T-helper 2 cell treated with Interferon-gamma antibody and Interleukin-4, amounts not matched to agents 5 μg/mL and 100 μg/mL, for 36 hours (primary cell): ENCODE measurements around the gene ADAMTS17.

Source experiments
- DNase-seq: peaks from one replicate; pipeline ENCODE4 v3.0.0; 2021; ENCODE audit warnings: low spot score
- H3K27ac Mint-ChIP-seq: one replicate; pipeline ENCODE4 v1.8.0; 2021; ENCODE audit warnings: mild to moderate bottlenecking, mixed read lengths
- H3K27me3 Mint-ChIP-seq: one replicate; pipeline ENCODE4 v1.8.0; 2021; ENCODE audit warnings: low read depth, mixed read lengths
- H3K36me3 Mint-ChIP-seq: one replicate; pipeline ENCODE4 v1.8.0; 2021; ENCODE audit warnings: low read depth, mixed read lengths
- H3K4me1 Mint-ChIP-seq: one replicate; pipeline ENCODE4 v1.8.0; 2021; ENCODE audit warnings: low read depth, mixed read lengths
- H3K4me3 Mint-ChIP-seq: one replicate; pipeline ENCODE4 v1.8.0; 2022; ENCODE audit warnings: mild to moderate bottlenecking, moderate library complexity, mixed read lengths
- H3K9me3 Mint-ChIP-seq: one replicate; pipeline ENCODE4 v1.8.0; 2021; ENCODE audit warnings: mixed read lengths

Gene ADAMTS17

DNA sequence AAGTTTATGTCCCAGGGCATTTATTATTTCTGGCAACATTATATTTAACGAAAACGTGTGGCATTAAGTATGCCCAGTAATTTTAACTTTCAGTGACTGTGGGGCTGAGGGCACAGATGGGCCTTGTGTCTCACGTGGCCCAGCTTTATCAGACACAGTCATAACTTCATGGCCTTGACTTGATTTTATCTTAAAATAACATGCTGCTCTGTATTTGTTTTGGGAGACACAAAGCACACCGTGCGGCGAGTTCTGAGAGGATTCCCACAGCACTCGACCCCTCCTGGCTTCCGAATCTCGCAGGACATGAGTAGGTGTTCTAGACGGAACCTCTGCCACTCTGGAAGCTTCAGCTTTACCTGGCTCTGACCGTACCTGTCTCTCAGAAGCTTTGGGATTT lies 180.8 kb downstream of the ADAMTS17 start:
- Mint-ChIP-seq H3K9me3 (no peaks in the 10 kb centered on the region), H3K36me3 (no peaks in the 10 kb centered on the region), H3K4me1 (no peaks in the 10 kb centered on the region), H3K27ac (no peak overlapping the region), H3K4me3 (no peak overlapping the region), H3K27me3 (no peaks in the 10 kb centered on the region)
- no peak for DNase-seq

DNA sequence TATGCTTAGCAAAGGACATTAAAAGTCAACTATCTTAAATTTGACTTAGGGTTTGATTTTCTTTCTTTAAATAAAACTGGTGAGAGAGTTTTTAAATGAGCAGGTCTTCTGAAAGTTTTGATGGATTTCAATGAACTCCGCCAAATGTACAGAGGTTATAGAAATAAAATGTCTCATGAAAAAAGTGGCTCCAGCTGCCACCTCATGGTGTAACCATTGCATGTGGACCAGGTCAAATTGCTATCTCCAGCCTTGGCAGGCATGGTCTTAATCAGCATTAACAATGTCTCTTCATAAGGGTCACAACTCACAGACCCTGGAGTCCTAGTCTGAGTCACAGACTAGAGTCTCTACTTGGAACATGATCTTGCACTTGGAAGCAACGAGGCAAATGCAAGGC lies 182.3 kb downstream of the ADAMTS17 start:
- Mint-ChIP-seq H3K27ac (no peak overlapping the region), H3K4me1 (no peaks in the 10 kb centered on the region), H3K27me3 (no peaks in the 10 kb centered on the region), H3K4me3 (no peak overlapping the region), H3K36me3 (no peaks in the 10 kb centered on the region), H3K9me3 (no peaks in the 10 kb centered on the region)
- DNase-seq, result no peak

DNA sequence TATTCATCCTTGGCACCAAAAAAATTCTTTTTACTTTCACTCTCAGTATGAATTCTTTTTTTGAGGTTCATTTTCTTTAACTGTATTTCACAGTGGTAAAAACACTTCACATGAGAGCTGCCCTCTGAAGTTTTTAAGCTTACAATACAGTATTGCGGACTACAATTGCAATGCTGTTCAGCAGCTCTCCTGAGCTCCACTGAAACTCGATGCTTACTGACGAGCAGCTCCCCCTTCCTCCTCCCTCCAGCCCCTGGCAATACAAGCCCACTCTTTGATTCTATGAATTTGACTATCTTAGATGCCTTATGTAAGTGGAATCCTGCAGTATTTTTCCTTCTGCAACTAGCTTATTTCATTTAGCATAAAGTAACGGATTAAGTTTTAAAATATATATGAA lies 183.4 kb downstream of the ADAMTS17 start:
- H3K4me3 Mint-ChIP-seq, result no peak overlapping the region
- DNase-seq, result no peak
- no peaks in the 10 kb centered on the region for H3K27me3 Mint-ChIP-seq
- no peaks in the 10 kb centered on the region for H3K36me3 Mint-ChIP-seq
- H3K27ac Mint-ChIP-seq, result no peak overlapping the region
- no peaks in the 10 kb centered on the region for H3K9me3 Mint-ChIP-seq
- H3K4me1 Mint-ChIP-seq, result no peaks in the 10 kb centered on the region

DNA sequence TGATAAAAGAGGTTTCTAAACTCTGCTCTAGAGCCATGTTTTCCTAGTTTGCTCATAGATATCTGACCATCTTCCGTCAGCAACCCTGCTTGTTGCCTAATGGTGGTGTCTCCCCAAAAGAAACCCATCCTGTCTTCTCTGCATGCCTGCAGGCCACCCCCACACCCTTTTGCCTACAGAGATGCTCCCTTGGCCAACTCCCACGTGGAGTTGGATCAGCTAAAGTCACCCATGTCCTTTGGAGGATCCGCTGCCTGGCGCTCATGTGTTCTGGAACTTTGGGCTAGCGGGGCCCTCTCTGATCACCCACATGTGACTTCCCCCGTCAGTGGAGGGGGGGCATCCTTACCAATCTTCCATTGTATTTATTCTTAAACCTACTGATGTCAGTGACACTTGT lies 185.6 kb downstream of the ADAMTS17 start:
- Mint-ChIP-seq H3K36me3 (no peaks in the 10 kb centered on the region), H3K4me3 (no peak overlapping the region), H3K9me3 (no peaks in the 10 kb centered on the region), H3K27me3 (no peaks in the 10 kb centered on the region), H3K4me1 (no peaks in the 10 kb centered on the region), H3K27ac (no peak overlapping the region)
- DNase-seq, result no peak

DNA sequence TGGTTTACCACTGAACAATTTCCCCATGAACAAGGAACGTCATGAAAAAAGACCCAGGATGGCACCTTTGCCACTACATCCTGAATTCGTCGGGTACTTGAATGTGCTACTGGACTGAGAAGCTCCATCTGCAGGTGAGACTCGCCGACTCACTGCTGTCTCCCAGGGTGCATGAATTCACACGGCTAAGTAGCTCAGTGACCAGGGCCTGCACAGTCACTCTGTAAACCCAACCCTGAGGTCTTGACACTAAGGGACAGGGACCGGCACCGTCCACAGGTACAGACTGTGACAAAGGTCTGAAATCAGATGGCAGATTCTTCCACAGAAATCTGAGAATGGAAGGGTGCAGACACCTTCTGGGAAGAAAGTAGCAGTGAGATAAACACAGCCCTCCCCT lies 187.4 kb downstream of the ADAMTS17 start:
- no peak for DNase-seq
- Mint-ChIP-seq H3K27ac (no peak overlapping the region), H3K9me3 (peaks cover 5% of the 10 kb centered on the region), H3K27me3 (no peaks in the 10 kb centered on the region), H3K36me3 (no peaks in the 10 kb centered on the region), H3K4me3 (no peak overlapping the region), H3K4me1 (no peaks in the 10 kb centered on the region)

DNA sequence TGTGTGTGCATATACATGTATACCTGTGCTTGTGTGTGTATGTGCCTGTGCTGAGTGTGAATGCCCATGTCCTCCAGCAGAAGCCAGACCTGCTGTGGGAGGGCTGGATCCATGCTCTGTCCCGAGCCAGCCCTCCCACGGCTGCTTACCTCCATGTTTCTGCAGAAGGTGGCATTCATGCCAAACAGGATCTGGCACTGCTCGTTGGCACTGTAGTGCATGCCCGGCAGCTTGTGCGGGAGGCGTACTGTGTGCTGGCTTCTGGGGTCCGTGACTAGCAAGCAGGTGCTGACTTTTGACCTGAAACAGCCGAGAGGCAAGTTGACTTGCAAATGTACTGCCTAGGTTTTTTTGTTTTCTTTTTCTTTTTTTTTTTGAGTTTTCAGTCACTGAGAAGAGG lies 189.3 kb downstream of the ADAMTS17 start:
- no peak overlapping the region for H3K27ac Mint-ChIP-seq

DNA sequence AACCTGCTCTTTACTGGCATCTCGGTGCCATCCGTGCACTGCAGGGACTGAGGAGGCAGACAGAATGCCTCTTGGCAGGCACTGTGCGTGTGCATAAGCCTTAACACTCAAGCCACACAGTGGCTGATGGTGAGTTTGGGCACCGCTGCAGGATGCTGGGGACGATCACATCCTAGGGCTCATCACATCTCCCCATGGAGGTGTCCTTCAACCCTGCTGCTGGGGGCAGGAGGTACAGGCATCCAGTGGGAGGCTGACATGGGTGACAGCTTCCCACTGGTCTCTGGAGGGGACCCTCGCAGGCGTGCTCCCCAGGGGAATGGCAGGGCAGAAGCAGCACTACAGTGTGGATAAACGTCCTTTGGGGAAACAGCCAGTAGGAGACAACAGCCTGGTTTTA lies 190.9 kb downstream of the ADAMTS17 start:
- H3K4me3 Mint-ChIP-seq, result no peak overlapping the region
- H3K4me1 Mint-ChIP-seq, result no peaks in the 10 kb centered on the region
- no peak overlapping the region for H3K27ac Mint-ChIP-seq

More for the DNA sequence above, 189.3 kb downstream of the ADAMTS17 start:
- DNase-seq, result no peak
- Mint-ChIP-seq H3K4me1 (no peaks in the 10 kb centered on the region), H3K27me3 (no peaks in the 10 kb centered on the region), H3K4me3 (no peak overlapping the region), H3K9me3 (peaks cover 20% of the 10 kb centered on the region), H3K36me3 (no peaks in the 10 kb centered on the region)

DNA sequence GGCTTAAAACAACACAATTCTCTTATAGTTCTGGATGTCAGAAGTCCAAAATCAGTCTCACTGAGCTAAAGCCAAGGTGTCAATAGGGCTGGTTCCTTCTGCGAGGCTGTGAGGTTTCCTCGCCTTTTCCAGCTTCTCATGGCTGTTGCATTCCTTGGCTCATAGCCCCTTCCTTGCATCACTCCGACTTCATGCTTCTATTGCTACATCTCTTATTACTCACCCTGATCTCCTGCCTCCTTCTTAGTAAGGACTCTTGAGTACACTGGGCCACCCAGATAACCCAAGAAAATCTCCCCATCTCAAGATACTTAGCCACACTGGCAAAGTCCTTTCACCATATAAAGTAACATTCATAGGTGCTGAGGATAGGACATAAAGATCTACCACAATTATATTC lies 193.9 kb downstream of the ADAMTS17 start:
- H3K27me3 Mint-ChIP-seq, result no peaks in the 10 kb centered on the region
- DNase-seq, result no peak
- no peak overlapping the region for H3K4me3 Mint-ChIP-seq
- no peaks in the 10 kb centered on the region for H3K36me3 Mint-ChIP-seq
- peaks cover 24% of the 10 kb centered on the region for H3K9me3 Mint-ChIP-seq
- no peaks in the 10 kb centered on the region for H3K4me1 Mint-ChIP-seq
- no peak overlapping the region for H3K27ac Mint-ChIP-seq

More for the DNA sequence above, 190.9 kb downstream of the ADAMTS17 start:
- Mint-ChIP-seq H3K9me3 (peaks cover 24% of the 10 kb centered on the region), H3K27me3 (no peaks in the 10 kb centered on the region), H3K36me3 (no peaks in the 10 kb centered on the region)
- no peak for DNase-seq

DNA sequence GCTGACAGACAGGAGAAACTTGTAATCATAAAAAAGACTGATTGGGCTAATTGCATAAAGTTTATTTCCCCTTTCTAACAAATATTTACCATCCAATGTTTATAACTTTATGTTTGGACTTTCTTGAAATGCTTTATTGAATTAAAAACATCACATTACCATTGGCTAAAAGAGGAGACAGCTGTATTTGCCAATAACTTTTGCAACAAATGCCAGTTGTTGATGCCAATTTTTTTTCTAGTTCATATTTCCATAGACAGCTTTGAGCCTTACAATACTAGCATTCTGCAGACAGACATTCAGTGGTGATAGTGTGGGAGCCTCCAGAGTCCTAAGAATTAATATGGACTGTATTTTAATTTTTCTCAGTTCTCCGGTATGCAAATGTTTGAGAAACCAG lies 198.4 kb downstream of the ADAMTS17 start:
- Mint-ChIP-seq H3K27me3 (peaks cover 2% of the 10 kb centered on the region), H3K4me3 (no peak overlapping the region), H3K27ac (no peak overlapping the region), H3K4me1 (peaks cover 3% of the 10 kb centered on the region), H3K36me3 (no peaks in the 10 kb centered on the region), H3K9me3 (peaks cover 13% of the 10 kb centered on the region)
- DNase-seq, result no peak

DNA sequence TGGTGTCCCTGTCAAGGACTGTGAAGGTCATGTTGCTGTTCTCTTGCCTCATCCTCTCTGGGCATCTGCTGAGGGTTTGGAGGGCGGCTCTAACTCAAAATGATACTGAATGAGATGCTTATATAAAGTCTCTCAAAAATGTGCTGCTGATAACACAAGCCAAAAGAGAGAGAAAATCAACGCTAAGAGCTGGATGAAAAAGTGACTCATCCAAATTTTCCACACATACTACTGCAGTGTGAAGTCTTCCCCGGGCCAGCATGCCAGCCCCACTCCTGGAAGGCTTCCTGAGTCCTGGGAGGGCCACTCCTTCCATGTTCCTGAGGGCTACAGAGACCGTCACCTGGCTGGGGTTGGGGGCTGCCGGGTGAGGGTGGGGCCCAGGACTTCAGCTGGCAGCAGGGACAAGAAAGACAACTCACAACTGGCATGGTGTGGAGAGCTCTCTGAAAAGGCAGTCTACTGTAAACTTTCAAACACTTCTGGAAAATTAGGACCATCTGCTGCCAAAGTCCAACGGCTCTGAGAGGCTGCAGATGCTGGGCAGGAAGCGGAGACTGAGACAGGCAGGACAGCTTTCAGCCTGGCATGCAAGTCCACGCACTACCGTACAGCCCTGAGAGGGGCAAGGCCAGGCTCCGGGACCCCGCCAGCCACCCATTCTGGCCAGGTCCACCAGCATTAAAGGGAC lies 200.3 kb downstream of the ADAMTS17 start:
- Mint-ChIP-seq H3K27ac (no peak overlapping the region), H3K27me3 (peaks cover 2% of the 10 kb centered on the region), H3K4me3 (no peak overlapping the region), H3K4me1 (peaks cover 3% of the 10 kb centered on the region), H3K9me3 (no peaks in the 10 kb centered on the region), H3K36me3 (no peaks in the 10 kb centered on the region)
- DNase-seq, result no peak

DNA sequence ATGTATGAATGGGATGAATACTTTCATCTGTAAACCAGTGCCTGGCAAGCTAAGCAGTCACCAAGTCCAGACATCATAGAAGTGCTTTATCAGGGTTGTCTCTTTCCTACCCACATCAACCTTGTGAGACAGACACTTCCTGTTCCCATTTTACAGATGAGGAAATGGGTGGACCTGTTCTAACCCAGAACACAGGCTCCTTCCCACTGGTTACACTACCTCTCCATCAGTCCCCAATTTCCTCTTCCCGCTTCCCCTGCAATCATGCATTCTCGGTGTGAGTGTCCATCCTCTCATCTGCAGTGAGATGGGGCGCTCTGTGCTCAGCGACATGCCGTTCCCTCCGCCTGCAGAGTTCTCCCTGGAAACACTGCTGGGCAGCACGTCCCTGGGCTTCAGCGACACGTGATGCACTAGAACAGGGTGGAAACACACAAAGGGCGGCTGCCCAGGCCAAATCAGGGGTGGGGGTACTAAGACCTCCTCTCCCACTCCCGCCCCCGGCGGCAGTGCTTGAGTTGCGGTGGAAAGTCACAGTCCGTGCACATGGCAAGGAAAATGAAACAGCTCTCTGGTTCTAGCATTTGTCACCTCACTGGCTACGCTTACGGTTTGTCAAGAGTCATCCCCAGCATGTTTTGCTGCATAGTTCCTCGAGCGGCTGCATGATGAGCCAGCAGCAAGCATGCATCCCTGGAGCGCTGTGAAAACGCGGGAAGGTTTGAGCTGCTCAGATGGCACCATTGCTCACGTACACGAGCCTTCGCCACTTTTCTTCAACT lies 201.1 kb downstream of the ADAMTS17 start:
- Mint-ChIP-seq H3K9me3 (no peaks in the 10 kb centered on the region), H3K4me1 (peaks cover 3% of the 10 kb centered on the region), H3K4me3 (no peak overlapping the region), H3K27me3 (peaks cover 2% of the 10 kb centered on the region), H3K36me3 (no peaks in the 10 kb centered on the region), H3K27ac (no peak overlapping the region)
- DNase-seq, result no peak

DNA sequence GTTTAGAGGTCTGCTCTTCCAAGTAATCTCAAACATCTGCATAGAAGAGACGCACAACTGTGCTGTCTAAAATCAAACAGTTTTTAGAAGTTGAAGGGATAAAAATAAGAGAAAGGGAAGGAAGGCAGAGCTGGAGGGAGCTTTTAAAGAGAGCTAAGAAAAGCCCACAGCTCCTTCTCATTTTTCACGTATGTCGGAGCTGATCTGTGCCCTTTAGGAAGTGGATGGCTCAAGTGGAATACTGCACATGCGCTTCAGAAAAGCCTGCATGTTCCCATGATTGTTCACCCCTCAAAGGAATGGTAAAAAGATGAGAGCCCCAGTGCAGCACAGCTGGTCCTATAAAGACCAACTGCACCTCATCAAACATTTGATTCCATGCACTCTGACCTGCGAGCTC lies 207.2 kb downstream of the ADAMTS17 start:
- Mint-ChIP-seq H3K27ac (no peak overlapping the region), H3K36me3 (no peaks in the 10 kb centered on the region), H3K4me1 (no peaks in the 10 kb centered on the region), H3K9me3 (no peaks in the 10 kb centered on the region), H3K4me3 (no peak overlapping the region), H3K27me3 (peaks cover 5% of the 10 kb centered on the region)
- no peak for DNase-seq

DNA sequence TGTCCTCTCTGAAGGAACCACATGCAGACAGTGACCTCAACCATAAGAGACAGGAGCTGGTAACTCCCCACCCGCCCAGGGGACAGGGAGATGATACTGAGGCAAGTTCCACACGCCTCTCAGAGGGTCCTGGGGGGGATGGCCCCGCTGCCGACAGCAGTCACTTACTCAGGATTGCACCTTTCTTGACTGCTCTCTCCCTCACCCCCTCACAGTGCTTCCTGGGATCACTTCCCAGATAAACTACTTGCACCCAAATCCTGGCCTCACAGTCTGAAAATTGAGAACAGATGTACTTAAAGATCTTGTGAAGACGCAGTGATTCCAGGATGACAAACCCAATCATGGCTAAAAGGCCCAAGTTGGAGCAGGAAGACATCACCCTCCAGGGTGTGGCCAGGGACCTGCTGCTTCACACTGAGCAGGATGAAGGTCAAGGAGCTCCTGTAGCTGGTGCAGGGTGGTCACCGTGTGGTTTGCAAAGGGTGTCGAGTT lies 207.6 kb downstream of the ADAMTS17 start:
- no peak for DNase-seq
- peaks cover 5% of the 10 kb centered on the region for H3K27me3 Mint-ChIP-seq
- no peak overlapping the region for H3K27ac Mint-ChIP-seq
- no peaks in the 10 kb centered on the region for H3K4me1 Mint-ChIP-seq
- H3K4me3 Mint-ChIP-seq, result no peak overlapping the region
- H3K36me3 Mint-ChIP-seq, result no peaks in the 10 kb centered on the region
- H3K9me3 Mint-ChIP-seq, result no peaks in the 10 kb centered on the region

DNA sequence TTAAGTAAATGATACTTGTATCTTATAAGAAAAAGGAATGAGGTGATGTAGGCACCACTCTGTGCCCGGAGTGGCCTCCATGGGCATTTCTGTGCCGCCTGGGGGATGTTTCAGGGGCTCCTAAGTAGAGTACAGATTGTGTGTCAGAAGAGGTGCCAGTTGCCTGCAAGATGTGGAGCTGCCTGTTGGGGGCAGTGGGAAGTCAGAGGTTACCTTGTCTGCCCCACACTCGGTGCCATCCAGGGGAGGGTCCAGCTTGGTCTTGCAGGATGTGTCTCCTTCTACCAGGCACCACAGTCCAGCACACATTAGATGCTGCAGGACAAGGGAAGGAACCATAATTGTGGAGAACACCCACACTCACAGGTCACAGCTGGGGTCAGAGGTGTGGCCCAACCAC lies 208.8 kb downstream of the ADAMTS17 start:
- Mint-ChIP-seq H3K4me1 (no peaks in the 10 kb centered on the region), H3K9me3 (no peaks in the 10 kb centered on the region), H3K4me3 (no peak overlapping the region), H3K27me3 (peaks cover 3% of the 10 kb centered on the region), H3K27ac (no peak overlapping the region), H3K36me3 (no peaks in the 10 kb centered on the region)
- DNase-seq, result no peak
